SHP77 treated with DMSO at 0.1 percent for 48 hours (cell line): ENCODE data around the gene ADGRV1.
"Not testable (repeated sequence)": the region's sequence is repeated elsewhere in the genome, so short reads cannot be mapped to it uniquely, and the experiment has no call there.

Experiments used
- DNase-seq: peaks from one replicate; lab custom pipeline; 2025; lab: John Stamatoyannopoulos, UW

The ADGRV1 gene

DNA sequence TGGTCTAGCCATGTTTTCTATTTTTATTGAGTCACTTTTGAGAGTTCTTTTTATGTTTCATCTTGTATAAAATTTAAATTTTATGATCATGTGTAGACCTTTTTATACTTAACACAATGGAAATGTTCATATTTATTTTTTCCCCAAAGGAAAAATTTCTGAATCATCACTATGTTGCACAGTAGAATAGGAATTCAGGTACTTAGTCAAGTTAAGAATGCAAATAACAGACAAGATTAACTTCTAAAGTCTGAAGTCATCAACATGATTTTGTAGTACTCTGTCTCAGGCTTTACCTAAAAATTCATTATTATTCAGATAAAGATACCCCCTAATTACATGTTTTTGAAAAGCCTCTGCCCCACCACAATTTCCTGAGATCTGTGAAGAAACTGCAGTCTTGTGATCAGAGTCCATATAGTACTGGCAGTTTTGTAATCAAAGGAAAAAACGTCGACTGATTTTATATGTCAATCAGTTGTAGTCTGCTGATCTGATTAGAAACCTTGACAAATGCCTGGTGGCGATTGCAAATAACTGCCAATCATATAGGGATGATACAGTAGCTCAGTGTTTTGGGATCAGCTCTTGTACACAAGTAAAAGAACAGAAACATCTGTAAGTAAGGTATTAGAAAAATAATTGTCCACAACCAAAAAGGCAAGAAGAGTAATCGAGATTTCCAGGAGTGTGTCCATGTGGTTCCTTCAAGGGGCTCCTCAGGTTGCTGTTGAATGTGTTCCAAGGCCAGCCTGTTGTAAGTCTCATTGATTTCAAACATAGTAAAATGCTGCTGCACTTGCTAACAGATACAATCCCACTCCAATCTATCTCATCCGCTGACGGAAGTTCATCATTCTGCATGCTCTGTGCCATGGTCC is 472.2 kb downstream of the ADGRV1 start:
- no peak for DNase-seq

DNA sequence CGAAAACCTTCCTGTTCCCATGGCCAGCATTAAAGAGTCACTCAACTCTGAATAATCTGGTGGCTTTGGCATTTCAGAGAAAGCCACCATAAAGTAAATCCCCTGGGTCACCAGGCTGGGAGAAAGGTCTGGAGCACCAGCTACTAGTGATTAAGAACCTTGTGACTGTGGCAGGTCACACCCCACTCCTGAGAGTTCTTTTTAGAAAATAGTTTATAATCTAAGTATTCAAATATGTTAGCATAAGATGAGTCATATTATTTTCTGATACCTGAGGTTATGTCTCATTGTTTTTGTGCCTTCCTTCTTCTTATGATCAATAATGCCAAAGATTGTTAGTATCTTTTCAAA is 472.8 kb downstream of the ADGRV1 start:
- no peak for DNase-seq

DNA sequence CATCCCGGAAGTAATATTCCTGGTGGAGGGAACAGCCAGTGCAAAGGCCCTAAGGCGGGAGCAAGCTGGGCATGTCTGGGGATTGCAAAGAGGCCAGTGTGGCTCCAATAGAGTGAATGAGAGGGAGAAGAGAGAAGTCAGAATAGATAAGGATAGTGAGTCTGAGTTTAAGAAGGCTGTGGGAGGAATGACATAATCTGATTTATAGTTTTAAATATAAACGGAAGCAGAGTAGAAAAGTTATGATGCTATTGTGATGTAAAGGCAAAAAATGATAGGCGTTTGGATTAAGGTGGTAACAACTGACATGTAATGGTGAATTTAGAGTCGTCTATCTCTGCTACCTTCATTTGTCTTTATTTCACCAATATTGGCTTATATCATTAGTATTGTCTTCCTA is 473.5 kb downstream of the ADGRV1 start:
- no peak for DNase-seq

DNA sequence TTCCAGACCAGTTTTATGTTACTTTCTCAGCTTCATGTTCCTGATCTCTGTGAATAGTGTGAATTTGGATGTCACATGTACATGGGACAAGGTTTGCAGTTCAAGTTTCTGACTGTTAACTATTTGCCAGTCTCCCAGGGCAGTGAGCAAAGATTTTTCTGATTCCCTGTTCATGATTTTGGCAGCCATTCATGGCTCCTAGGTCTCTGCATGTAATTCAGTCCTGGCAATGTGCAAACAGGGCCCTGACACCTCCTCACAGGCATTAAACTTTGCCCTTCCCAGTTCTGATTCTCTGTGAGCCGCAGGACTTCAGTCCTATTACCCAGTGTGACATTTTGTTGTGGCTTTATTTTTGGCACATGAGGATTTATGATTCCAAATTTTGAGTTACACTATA is 474.8 kb downstream of the ADGRV1 start:
- DNase-seq, result no peak

DNA sequence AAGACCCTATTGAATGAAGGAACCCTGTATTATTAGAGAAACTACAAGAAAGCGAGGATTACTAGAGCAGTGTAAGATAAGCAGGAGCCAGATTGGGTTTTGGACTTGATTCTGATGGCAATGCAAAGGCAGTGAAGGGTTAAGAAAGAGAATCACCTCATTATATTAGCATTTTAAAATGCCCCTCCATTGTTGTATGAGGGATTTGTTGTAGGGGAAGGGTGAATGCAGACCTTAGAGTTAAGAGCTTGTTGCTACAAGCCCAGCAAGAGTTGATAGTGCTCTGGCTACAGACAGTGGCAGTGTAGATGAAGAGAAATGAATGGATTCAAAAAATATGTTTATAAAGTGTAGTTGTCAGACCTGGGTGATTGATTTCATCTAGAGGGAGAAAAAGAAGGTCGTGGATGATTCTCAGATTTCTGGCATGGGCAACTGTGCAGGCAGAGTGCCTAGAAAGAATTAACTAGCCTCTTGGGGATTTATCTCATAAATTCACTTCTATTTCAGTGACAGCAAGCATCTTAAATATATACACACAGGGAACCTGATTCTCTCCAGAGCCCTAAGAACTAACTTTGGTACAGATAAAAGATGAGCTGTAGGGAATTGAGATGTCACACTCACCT is 479.7 kb downstream of the ADGRV1 start:
- DNase-seq, result no peak

DNA sequence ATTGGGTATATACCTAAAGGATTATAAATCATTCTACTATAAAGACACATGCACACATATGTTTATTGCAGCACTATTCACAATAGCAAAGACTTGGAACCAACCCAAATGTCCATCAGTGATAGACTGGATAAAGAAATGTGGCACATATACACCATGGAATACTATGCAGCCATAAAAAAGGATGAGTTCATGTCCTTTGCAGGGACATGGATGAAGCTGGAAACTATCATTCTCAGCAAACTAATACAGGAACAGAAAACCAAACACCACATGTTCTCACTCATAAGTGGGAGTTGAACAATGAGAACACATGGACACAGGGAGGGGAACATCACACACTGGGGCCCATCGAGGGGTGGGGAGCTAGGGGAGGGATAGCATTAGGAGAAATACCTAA is 482.5 kb downstream of the ADGRV1 start:
- not testable (repeated sequence) for DNase-seq

DNA sequence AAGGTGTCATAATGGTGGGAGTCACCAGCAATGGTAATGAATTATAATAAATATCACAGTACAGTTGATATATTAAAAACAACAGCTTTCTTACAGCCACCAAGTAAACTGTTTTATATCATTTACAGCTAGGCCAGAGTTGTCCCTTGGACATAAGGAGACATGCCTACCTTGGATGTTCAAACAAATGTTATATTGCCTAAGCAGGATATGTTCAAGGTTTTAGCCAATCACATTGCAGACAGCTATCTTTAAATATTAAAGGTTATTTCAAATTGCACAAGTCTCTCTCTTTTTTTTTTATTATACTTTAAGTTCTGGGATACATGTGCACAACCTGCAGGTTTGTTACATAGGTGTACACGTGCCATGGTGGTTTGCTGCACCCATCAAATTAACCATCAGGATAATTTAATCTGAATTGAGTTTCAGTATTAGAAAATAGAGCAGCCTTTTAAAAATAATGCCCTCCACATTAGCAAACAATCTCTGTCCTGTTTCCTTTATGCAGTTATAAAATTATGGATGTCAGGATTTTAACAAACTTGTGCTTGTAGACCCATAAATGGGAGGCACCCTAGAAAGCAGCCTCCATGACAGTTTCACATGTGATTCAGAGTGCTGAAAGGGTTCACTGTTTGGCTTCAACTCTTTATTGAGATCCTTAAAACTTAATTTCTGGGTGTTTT is 483.8 kb downstream of the ADGRV1 start:
- no peak for DNase-seq

DNA sequence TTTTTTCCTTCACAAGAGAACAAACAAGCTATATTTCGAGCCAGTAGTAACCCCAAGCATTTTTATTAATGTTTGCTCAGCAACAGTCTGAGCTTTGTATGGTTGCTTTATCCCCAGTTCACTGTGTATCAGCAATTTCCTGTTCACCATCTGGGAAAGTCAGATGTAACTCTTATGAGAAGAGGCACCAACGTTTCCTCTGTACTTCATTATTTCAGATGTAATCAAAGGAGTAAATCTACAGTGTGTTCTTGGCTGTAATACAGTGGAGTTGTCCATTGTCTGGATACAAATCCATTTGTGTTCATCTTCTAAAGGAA is 484.3 kb downstream of the ADGRV1 start:
- no peak for DNase-seq

DNA sequence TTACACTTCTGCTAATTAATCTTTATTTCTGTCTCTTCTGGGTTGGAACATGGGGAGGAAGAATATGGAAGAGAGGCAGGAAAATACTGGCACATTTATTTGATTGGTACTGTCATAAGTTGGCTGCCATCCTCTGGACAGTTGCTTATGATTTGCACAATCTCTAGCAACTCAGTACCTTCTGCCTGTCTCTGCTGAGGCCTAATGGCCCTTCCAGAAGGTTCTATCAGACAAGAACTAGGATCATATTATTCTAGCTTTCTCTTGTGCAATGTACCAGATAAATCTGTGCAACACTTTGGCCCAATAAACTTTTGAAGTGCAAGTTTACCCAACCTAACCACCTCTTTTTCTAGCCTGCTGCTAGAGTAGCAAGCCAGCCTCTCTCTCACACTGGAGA is 489.5 kb downstream of the ADGRV1 start:
- DNase-seq, result no peak

DNA sequence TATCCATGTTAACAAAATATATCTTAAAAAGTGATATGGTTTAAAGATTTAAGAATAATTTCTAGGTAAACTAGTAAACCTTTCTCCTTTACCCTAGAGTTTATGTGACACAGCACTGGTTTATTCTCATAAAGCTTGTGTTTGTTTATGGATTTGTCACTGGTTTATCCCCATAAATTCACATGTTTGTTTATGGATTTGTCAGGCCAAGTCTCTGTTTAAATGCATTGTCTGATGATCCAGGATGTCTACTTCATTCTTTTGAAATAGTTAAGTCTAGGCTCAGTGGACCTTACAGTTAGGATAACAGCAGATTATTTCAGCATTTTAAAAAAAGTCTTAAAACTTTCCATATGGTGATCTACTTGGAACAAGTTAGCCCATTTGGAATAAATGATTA is 490.5 kb downstream of the ADGRV1 start:
- no peak for DNase-seq

DNA sequence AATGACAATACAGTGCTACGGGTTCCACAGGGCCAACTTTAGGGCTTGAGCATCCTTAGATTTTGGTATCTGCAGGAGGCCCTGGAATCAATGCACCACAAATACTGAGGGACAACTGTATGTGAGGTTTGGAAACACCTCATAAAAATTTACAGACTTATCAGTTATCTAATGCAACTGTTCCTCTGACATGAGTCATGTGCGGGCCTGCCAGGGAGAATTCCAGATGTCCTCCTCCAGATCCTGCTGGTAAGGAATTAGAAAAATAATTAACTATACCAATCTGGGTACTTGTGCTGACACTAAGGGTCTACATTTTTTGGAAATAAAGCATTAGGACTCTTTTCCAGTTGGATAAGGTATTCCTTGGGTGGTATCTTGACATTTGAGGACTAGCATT is 491.2 kb downstream of the ADGRV1 start:
- no peak for DNase-seq

DNA sequence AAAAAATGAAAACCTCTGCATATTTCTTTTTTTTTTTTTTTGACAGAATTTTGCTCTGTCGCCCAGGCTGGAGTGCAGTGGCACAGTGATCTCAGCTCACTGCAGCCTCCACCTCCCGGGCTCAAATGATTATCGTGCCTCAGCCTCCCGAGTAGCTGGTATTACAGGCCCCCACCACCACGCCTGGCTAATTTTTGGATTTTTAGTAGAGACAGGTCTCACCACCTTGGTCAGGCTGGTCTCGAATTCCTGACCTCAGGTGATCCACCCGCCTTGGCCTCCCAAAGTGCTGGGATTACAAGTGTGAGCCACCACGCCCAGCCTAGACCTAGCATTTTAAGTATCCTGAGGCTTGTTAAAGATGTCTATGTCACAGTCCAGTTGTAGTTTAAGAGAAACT is 493.8 kb downstream of the ADGRV1 start:
- not testable (repeated sequence) for DNase-seq

DNA sequence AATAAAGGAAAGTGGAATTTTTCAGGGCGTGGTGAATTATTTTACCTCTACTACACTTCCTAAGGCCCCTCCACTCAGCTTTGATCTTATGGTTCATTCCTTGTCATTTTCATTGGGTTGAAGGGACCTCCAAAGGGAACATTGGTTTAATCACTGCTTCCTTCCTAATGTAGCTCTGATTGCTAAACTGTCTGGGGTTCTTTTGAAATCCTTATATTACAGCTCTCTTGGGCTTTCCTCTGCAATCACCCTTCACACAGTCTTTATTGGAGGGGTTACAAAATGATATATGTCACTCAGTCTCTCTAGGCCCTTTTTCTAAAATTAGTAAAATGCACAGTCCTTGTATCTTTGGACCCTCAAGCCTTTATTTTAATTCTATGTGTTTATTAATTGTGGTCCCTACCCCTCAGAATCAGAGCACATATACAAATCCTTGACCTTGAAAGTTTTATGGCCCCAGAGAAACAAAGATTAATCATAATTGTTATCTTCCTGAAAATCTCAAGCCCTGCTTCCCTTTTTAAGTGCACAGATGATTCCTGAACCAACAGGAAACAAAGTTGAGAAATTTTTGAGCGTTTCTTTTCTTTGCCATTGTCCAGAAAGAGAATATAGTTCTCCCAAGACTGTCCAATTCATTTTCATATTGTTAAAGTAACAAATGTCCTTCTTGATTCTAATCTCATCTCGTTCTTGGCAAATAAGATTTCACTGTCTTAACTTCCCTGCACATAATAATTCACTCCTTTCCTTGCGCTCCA is 494.6 kb downstream of the ADGRV1 start:
- no peak for DNase-seq

DNA sequence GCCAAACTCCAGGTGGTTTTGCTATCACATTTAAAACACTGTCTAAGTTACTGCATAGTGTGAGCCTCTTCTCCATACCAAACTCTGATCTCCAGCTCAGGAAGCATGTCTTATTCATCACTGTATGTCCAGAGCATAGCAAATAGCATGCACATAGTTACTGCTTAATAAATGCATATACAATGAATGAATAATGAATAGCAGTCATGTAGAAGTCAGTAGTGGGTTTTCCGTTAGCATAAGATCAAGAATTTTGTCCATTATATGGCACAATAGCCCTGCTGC is 495.1 kb downstream of the ADGRV1 start:
- DNase-seq, result no peak

DNA sequence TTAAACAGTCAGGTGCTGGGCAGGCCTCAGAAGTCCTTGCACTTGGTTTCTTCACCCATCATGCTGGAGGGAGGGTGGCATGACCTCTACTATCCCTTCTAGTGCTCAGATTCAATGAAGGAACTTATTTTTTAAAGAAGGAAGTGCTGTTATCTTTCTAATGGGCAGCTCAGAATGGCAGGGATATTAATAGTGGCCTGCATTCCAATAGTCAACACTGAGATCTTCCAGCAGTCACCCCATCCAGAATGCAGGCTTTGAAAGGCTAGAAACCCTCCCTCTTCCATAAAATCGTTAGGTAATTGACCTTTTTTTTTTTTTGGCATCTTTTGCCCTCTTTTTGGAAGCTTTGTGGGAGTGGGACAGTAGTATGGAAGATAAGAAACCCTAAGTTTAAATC is 499.6 kb downstream of the ADGRV1 start:
- DNase-seq, result no peak

DNA sequence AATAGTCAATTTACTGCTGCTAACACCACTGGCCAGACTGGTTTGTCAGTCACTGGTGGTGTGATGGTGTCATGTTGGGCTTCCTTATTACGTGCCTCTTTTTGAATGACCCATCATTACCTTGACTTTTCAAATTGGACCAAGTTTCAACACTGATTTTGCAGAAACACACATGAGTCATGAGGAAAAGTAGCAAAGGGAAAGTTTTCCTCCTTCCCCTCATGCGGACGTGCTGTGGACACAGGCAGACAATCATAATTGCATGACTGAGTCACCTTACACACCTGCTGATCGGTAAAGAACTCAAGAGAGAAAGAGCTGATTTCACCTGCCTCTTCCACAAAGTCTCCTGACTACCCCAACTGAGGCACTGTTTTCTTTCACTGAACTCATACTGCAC is 500.0 kb downstream of the ADGRV1 start:
- DNase-seq, result no peak

DNA sequence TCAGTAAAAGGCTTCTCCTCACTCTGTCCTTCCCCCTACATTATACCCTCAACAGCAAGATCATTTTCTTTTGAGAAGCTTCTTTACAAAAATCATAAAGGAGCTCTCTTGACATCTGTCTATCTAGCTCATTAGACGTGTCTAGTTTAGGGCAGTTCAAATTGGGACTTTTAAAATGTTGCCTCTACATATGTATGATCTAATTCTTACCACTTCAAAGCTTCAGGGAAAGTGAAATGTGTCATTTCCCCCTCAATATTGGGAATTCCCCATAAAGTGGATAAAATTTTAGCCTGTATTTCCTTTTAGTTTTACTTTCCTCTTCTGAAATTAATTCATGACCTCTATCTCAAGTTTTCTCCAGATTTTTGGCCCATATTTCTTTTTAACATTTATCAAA is 500.8 kb downstream of the ADGRV1 start:
- DNase-seq, result no peak

DNA sequence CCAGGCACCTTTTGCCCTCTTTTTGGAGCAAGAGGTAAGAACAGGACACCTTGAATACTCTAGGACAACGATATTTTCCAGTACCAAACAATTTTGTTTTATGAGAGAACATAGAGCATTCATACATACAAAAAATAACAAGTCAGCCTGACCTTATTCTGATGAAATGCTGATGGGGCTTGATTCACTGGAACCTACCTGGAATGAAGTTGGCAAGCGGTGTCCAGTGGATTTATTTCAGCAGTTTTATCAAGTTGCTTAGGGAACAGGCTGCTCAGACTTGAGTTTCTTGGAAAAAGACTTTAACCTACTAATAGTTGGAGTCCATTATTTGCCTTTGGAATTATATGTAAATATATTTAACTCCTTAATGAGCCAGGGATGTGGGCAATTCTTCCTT is 502.5 kb downstream of the ADGRV1 start:
- DNase-seq, result no peak

DNA sequence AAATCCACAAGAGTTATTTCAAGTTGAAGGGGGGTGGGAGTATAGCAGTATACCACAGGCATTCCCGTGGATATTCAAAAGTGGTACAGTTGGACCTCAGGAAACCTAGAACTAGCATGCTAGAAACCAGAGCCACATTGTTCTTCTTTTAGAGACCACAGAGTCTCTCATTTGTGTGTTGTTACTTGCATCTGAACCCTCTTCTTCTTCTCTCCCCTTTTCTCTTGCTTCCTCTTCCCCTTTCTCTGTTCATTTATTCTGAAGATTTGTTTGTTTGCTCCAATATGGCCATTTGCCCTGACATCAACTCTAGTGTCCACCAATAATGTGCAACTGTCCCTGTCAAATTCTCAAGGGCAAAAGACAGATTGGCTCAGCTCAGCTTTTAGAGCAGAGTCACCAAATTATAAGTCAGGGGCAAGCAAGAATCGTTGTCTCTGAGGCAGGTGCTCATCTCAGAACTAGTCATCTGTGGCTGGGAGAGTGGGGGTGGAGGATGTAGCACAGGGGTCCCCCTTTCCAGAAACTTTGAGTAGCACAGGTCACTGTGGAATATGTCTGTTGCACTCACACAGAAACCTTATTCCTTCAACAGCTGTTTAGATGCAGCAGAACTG is 503.5 kb downstream of the ADGRV1 start:
- DNase-seq, result no peak

DNA sequence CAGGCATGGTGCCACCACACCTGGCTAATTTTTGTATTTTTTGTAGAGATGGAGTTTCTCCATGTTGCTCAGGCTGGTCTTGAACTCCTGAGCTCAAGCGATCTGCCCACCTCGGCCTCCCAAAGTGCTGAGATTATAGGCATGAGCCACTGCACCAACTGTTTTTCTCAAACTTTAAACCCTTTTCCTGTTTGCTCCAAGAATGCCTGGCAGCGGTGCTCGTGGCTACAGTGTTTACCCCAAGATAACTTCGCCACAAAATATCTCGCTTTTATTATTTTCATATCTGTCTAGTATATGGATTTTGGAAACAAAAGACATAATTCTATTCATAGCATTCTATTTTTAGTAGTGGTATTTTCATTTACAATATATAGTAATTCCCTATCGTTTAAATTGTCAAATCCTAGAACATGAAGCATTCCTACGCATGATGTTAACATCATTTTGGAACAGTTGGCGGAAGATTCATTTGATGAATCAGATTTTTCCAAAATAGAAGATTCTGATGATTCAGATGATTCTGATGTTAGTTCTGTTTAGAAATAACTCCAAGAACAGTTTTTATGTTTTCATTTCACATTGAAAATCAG is 504.6 kb downstream of the ADGRV1 start:
- DNase-seq, result not testable (repeated sequence)

DNA sequence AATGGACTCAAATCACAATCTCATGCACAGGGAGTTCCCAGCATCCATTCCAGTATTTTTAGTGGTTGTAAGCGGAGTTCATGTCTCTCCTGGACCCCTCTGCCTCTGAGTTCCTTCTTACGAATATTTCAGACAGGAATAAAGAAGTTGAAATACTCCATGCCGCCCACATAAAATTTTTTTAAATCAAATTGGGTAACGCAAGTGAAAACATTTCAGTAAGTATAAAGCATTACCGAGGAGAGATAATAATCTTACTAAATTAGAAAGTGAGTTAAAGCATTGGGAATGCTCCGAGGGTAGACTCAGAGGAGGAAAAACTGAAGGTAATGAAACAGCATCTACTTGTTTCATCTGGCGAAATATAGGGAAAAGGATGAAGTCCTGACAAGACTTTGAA is 506.9 kb downstream of the ADGRV1 start:
- DNase-seq, result no peak

DNA sequence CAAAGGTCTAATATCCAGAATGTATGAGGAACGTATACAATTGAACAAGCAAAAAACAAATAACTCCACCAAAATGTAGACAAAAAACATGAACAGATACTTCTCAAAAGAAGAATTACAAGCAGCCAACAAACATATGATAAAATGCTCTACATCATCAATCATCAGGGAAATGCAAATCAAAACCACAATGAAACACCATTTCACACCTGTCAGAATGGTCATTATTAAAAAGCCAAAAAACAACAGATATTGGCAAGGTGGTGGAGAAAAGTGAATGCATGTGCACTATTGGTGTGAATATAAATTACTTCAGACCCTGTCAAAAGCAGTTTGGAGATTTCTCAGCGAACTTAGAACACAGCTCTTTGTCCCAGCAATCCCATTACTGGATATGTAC is 510.8 kb downstream of the ADGRV1 start:
- DNase-seq, result no peak
